HEK293T (cell line): ENCODE results near the gene CMC1.
"Not testable (repeated sequence)": the region's sequence is repeated elsewhere in the genome, so short reads cannot be mapped to it uniquely, and the experiment has no call there.

ENCODE experiments used
- CTCF ChIA-PET: fragments of 350-600 bp; formaldehyde crosslinking; extraction: SDS; loops from one replicate; lab custom pipeline; 2021; ENCODE audit warnings: antibody characterized with exemption, inconsistent platforms; lab: Yijun Ruan, JAX
- POLR2A ChIA-PET: fragments of 350-600 bp; formaldehyde crosslinking; extraction: SDS; loops from one replicate; lab custom pipeline; 2020; ENCODE audit warnings: antibody characterized with exemption, inconsistent platforms; lab: Yijun Ruan, JAX
- DNase-seq: peaks from one replicate; pipeline ENCODE4 v3.0.0; 2012; ENCODE audit warnings: mixed read lengths; ENCODE audit errors: extremely low spot score
- ARNT ChIP-seq: fragments of 450-650 bp; IDR thresholded peaks from 2 replicates; pipeline ENCODE4 v1.6.1; 2017; ENCODE audit warnings: mild to moderate bottlenecking
- BHLHE40 ChIP-seq: fragments of 450-650 bp; IDR thresholded peaks from 2 replicates; pipeline ENCODE4 v1.6.1; 2016; ENCODE audit warnings: mild to moderate bottlenecking, moderate library complexity, borderline replicate concordance
- CTBP1 ChIP-seq: fragments of 450-650 bp; IDR thresholded peaks from 2 replicates; pipeline ENCODE4 v1.6.1; 2016; ENCODE audit warnings: borderline replicate concordance
- ELF4 ChIP-seq: fragments of 450-650 bp; IDR thresholded peaks from 2 replicates; pipeline ENCODE4 v1.6.1; 2017; ENCODE audit warnings: antibody characterized with exemption
- FOXA1 ChIP-seq: fragments of 450-650 bp; IDR thresholded peaks from 2 replicates; pipeline ENCODE4 v1.6.1; 2016; ENCODE audit warnings: mild to moderate bottlenecking
- FOXK2 ChIP-seq: fragments of 450-650 bp; IDR thresholded peaks from 2 replicates; pipeline ENCODE4 v1.6.1; 2016; ENCODE audit warnings: mild to moderate bottlenecking
- FOXM1 ChIP-seq: fragments of 450-650 bp; IDR thresholded peaks from 2 replicates; pipeline ENCODE4 v1.6.1; 2017; ENCODE audit warnings: mild to moderate bottlenecking, borderline replicate concordance
- HDGF ChIP-seq: fragments of 450-650 bp; IDR thresholded peaks from 2 replicates; pipeline ENCODE4 v1.6.1; 2017; ENCODE audit warnings: antibody characterized with exemption, borderline replicate concordance
- L3MBTL2 ChIP-seq: fragments of 450-650 bp; conservative IDR thresholded peaks from 2 replicates; pipeline ENCODE4 v1.6.1; 2016; ENCODE audit warnings: mild to moderate bottlenecking
- LEF1 ChIP-seq: fragments of 450-650 bp; IDR thresholded peaks from 2 replicates; pipeline ENCODE4 v1.6.1; 2017; ENCODE audit warnings: mild to moderate bottlenecking, borderline replicate concordance
- NFRKB ChIP-seq: fragments of 450-650 bp; IDR thresholded peaks from 2 replicates; pipeline ENCODE4 v1.6.1; 2016; ENCODE audit warnings: mild to moderate bottlenecking, moderate library complexity
- SP1 ChIP-seq: fragments of 450-650 bp; IDR thresholded peaks from 2 replicates; pipeline ENCODE4 v1.6.1; 2017
- SUZ12 ChIP-seq: fragments of 450-650 bp; IDR thresholded peaks from 2 replicates; pipeline ENCODE4 v1.6.1; 2016; ENCODE audit warnings: mild to moderate bottlenecking
- TARDBP ChIP-seq: fragments of 450-650 bp; IDR thresholded peaks from 2 replicates; pipeline ENCODE4 v1.6.1; 2016
- ZNF384 ChIP-seq: fragments of 450-650 bp; IDR thresholded peaks from 2 replicates; pipeline ENCODE4 v1.6.1; 2016
- TF ChIP-seq, protein P1 (sequence below): fragments of 450-650 bp; IDR thresholded peaks from 2 replicates; pipeline ENCODE4 v1.6.1; 2016

Gene CMC1, protein sequence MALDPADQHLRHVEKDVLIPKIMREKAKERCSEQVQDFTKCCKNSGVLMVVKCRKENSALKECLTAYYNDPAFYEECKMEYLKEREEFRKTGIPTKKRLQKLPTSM

GRCh38 chr3:28241221-28242160 is at the start of gene CMC1:
Gene CMC1, plus strand, starts transcription at chr3:28241619. Its CDS starts 175 bp downstream, at chr3:28241794.
- TF ChIP-seq FOXA1 (no peak), L3MBTL2 (peak; percentile 99), HDGF (peak; percentile 74; the same call in 1 of the 2 replicates), BHLHE40 (no peak), ELF4 (peak; percentile 49; the same call in 1 of the 2 replicates)
- peak; percentile 94 for DNase-seq
- CTCF ChIA-PET, result no interaction called here
- POLR2A ChIA-PET, result interaction anchor here (0.7 to 1.3 kb wide), 5 partner anchors 12 to 518 kb away, joined by 3 to 6 read pairs (median 3); partner anchors contain the start of genes AZI2 and ZCWPW2

- TF ChIP-seq ARNT (no peak), L3MBTL2 (no peak), FOXA1 (no peak), NFRKB (no peak), BHLHE40 (no peak), ELF4 (no peak), LEF1 (no peak), SP1 (no peak), ZNF384 (no peak), FOXM1 (no peak), SUZ12 (no peak), HDGF (no peak)
- TF ChIP-seq, protein P1, sequence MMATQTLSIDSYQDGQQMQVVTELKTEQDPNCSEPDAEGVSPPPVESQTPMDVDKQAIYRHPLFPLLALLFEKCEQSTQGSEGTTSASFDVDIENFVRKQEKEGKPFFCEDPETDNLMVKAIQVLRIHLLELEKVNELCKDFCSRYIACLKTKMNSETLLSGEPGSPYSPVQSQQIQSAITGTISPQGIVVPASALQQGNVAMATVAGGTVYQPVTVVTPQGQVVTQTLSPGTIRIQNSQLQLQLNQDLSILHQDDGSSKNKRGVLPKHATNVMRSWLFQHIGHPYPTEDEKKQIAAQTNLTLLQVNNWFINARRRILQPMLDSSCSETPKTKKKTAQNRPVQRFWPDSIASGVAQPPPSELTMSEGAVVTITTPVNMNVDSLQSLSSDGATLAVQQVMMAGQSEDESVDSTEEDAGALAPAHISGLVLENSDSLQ, result no peak
- ChIA-PET CTCF (no interaction called here), POLR2A (no interaction called here)
- no peak for DNase-seq
These were observed 43.3 kb upstream of the CMC1 start for GRCh38 chr3:28198161-28198560.

GRCh38 chr3:28198974-28199373 is 42.4 kb upstream of the CMC1 start:
- TF ChIP-seq ARNT, result no peak
- TF ChIP-seq LEF1, result no peak
- no peak for DNase-seq
- ChIA-PET POLR2A (no interaction called here), CTCF (no interaction called here)

DNA sequence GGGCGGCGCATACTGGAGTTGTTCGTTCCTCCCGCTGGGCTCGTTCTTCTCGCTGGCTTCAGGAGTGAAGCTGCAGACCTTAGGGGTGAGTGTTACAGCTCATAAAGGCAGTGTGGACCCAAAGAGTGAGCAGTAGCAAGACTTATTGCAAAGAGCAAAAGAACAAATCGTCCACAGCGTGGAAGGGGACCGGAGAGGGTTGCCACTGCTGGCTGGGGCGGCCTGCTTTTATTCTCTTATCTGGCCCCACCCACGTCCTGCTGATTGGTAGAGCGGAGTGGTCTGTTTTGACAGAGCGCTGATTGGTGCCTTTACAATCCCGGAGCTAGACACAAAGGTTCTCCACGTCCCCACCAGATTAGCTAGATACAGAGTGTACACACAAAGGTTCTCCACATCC is 41.8 kb upstream of the CMC1 start:
- CTCF ChIA-PET, DNase-seq, POLR2A ChIA-PET: not testable (repeated sequence)

- POLR2A ChIA-PET, CTCF ChIA-PET, DNase-seq: not testable (repeated sequence)
These were observed 41.0 kb upstream of the CMC1 start for GRCh38 chr3:28200366-28200848.

- ChIA-PET CTCF (interaction anchor here (0.6 kb wide), 1 partner anchor 670 kb away, joined by 3 read pairs; no protein-coding TSS in a partner anchor), POLR2A (no interaction called here)
- DNase-seq, result no peak
- TF ChIP-seq FOXM1, result no peak
- no peak for TF ChIP-seq L3MBTL2
- no peak for TF ChIP-seq TARDBP
- TF ChIP-seq FOXA1, result no peak
- TF ChIP-seq NFRKB, result no peak
- no peak for TF ChIP-seq LEF1
- TF ChIP-seq SP1, result no peak
These were observed 34.9 kb upstream of the CMC1 start for GRCh38 chr3:28206479-28206878.

GRCh38 chr3:28207000-28207733 is 34.3 kb upstream of the CMC1 start:
- TF ChIP-seq L3MBTL2 (no peak), NFRKB (no peak), ARNT (no peak), SUZ12 (no peak), SP1 (no peak), TARDBP (no peak), FOXA1 (no peak), HDGF (no peak), CTBP1 (no peak), LEF1 (no peak), FOXK2 (no peak), FOXM1 (no peak), BHLHE40 (no peak), ZNF384 (no peak)
- TF ChIP-seq, protein P1, result no peak
- CTCF ChIA-PET, result interaction anchor here (0.6 kb wide), 1 partner anchor 671 kb away, joined by 3 read pairs; no protein-coding TSS in a partner anchor
- DNase-seq, result no peak
- POLR2A ChIA-PET, result no interaction called here
